ACC112 (cell line): ENCODE results near the gene B3GALT2.
A peak's percentile ranks its signal among the peaks of the same experiment; 100 is the strongest.

Experiments used
- H2AFZ ChIP-seq: fragments of 200-600 bp; sonication (generic); one replicate; pipeline ENCODE4 v1.6.0; 2017; ENCODE audit warnings: antibody characterized with exemption, low read length; ENCODE audit not compliant: unreplicated experiment
- H3K27ac ChIP-seq: fragments of 200-600 bp; sonication (generic); 2 replicates; pipeline ENCODE4 v1.5.1; 2014; ENCODE audit warnings: low read depth, mild to moderate bottlenecking, antibody characterized with exemption, low read length, moderate library complexity
- H3K27me3 ChIP-seq: fragments of 200-600 bp; sonication (generic); 2 replicates; pipeline ENCODE4 v1.6.1; 2014; ENCODE audit warnings: mild to moderate bottlenecking, antibody characterized with exemption, low read length, moderate library complexity, mixed read lengths; ENCODE audit not compliant: insufficient read depth
- H3K36me3 ChIP-seq: fragments of 200-600 bp; sonication (generic); 2 replicates; pipeline ENCODE4 v1.6.1; 2016; ENCODE audit warnings: mild to moderate bottlenecking, antibody characterized with exemption, low read length, moderate library complexity, mixed read lengths; ENCODE audit not compliant: insufficient read depth
- H3K4me1 ChIP-seq: fragments of 200-600 bp; sonication (generic); one replicate; pipeline ENCODE4 v1.6.1; 2016; ENCODE audit warnings: low read length, mixed read lengths; ENCODE audit not compliant: insufficient read depth, unreplicated experiment, control insufficient read depth
- H3K4me3 ChIP-seq: fragments of 200-600 bp; sonication (generic); 2 replicates; pipeline ENCODE4 v1.5.1; 2014; ENCODE audit warnings: mild to moderate bottlenecking, low read depth, low read length
- H3K79me2 ChIP-seq: fragments of 200-600 bp; sonication (generic); one replicate; pipeline ENCODE4 v1.6.0; 2016; ENCODE audit warnings: low read length; ENCODE audit not compliant: control insufficient read depth, unreplicated experiment, insufficient read depth

Gene B3GALT2

DNA sequence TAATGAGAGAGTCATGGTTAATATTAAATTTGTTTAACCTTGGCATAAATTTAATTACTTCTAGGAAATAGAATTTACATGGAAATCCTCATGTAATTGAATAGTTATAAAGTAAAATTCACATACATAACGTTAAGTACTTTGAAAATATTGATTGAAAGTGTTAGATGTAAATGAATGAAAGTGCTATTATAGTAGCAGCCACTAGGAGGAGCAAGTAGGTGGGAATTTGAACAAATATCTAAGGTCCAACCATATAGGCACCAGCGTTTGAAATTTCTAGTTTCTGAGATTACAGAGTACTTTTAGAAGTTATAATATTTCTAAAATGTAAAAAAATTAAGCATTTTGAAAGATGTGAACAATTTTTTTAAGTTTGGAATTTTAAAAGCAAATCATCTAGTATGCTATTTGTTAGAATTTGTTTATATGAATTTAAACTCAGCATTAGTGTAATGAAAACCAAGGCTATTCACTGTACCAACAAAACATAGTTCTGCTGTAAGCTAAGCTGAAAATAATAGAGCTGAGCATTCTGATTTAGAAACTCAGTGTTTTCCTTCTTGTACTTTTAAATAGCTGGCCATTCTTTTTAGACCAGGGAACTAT is 3.3 kb downstream of the B3GALT2 start:
- Histone ChIP-seq H3K27me3 (no peaks in the 10 kb centered on the region), H3K27ac (no peak overlapping the region), H3K4me3 (no peak overlapping the region), H3K36me3 (no peaks in the 10 kb centered on the region), H3K79me2 (peaks cover 50% of the 10 kb centered on the region), H2AFZ (no peak overlapping the region), H3K4me1 (peaks cover 21% of the 10 kb centered on the region)

DNA sequence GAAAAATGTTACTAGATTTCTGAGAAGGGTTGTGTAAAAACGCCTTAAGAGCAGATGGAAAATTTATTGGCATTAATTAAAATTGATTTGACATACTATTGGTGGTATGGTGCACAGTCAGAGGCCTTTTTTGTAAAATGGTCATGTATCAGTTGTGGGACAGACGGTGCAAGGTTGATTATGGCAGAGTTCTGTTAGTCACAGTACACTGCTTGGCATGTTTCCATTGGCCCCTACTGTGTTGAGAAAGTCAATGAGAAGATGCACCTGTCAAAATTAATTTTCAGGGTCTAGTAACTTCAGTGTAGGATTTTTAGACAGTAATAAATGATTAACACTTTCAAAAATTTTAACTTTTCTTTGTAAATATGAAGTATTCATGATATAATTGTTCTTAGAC is 4.4 kb downstream of the B3GALT2 start:
- H3K27me3 ChIP-seq, result no peaks in the 10 kb centered on the region
- H3K79me2 ChIP-seq, result peaks cover 39% of the 10 kb centered on the region
- no peak overlapping the region for H2AFZ ChIP-seq

DNA sequence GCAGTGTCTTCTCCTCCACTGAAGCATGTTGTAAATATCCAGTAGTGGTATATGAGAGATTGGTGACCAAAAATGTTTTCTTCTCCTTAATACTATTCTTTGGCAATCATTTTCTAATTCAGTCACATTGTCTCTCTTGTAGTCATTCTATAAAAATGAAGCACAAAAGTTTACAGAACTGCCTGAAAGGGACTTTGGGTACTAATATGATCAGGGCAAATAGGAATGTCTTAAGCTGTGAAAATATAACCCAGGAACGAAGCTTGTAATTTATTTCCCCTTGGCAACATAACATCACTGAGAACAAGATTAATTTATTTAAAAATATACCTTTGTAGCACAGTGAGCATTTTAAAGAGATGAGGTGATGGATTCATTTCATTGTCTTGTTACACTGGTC is 4.9 kb downstream of the B3GALT2 start:
- no peak overlapping the region for H2AFZ ChIP-seq
- 0 out of 2 replicates have a peak overlapping the region, but pooled peaks have one; percentile 15 for H3K27ac ChIP-seq
- H3K27me3 ChIP-seq, result no peaks in the 10 kb centered on the region
- H3K4me3 ChIP-seq, result no peak overlapping the region
- H3K79me2 ChIP-seq, result peaks cover 34% of the 10 kb centered on the region
- peaks cover 21% of the 10 kb centered on the region for H3K4me1 ChIP-seq
- H3K36me3 ChIP-seq, result no peaks in the 10 kb centered on the region

More for the DNA sequence above, 4.4 kb downstream of the B3GALT2 start:
- Histone ChIP-seq H3K4me1 (peaks cover 21% of the 10 kb centered on the region), H3K27ac (no peak overlapping the region), H3K36me3 (no peaks in the 10 kb centered on the region), H3K4me3 (no peak overlapping the region)

DNA sequence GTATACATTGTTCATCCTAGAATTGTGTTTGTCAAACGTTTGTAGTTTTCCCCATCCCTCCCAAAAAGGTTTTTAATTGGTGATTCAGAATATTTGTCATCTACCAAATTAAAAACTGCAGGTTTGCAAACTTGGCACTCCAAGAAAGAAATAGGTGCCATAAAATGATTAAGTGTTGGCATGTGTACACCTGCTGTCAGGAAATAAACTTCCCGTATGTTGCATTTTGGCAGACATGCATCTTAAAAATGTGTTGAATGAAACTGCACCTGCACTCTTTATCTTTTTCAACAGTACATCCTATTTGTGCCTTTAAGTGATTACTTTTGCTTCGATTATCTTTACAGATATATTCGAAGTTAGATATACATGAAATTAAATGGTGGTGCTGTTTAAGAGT is 7.3 kb downstream of the B3GALT2 start:
- Histone ChIP-seq H3K27ac (no peak overlapping the region), H3K27me3 (no peaks in the 10 kb centered on the region), H2AFZ (no peak overlapping the region), H3K4me3 (no peak overlapping the region), H3K4me1 (peaks cover 7% of the 10 kb centered on the region), H3K79me2 (peaks cover 12% of the 10 kb centered on the region), H3K36me3 (no peaks in the 10 kb centered on the region)

GRCh38 chr1:193176788-193177187 is 9.6 kb downstream of the B3GALT2 start:
- Histone ChIP-seq H3K4me3 (no peak overlapping the region), H3K36me3 (no peaks in the 10 kb centered on the region), H3K27me3 (no peaks in the 10 kb centered on the region), H3K79me2 (peaks cover 12% of the 10 kb centered on the region), H3K27ac (no peak overlapping the region), H3K4me1 (peaks cover 7% of the 10 kb centered on the region), H2AFZ (no peak overlapping the region)

DNA sequence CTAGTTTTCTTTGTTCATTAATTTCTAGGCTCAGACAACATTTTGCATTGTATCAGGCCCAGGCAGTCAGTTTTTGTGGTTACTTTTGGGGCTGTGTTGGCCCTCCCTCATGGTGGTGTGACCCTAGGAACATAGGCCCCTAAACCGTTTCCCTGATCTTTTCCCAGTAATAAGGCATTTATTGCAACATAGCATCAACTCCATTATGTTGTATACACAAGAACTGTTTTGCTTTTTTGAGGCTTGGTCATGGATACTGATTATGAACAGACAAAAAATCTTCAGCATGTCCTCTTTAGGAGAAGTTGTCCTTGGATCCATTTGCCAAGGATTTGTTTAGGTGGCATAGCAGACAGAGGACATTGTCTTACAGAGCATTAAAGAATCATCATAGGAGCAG is 10.3 kb downstream of the B3GALT2 start:
- Histone ChIP-seq H3K27ac (no peak overlapping the region), H3K36me3 (no peaks in the 10 kb centered on the region), H3K27me3 (no peaks in the 10 kb centered on the region), H3K4me1 (peaks cover 3% of the 10 kb centered on the region), H3K4me3 (no peak overlapping the region), H3K79me2 (peaks cover 8% of the 10 kb centered on the region), H2AFZ (no peak overlapping the region)

DNA sequence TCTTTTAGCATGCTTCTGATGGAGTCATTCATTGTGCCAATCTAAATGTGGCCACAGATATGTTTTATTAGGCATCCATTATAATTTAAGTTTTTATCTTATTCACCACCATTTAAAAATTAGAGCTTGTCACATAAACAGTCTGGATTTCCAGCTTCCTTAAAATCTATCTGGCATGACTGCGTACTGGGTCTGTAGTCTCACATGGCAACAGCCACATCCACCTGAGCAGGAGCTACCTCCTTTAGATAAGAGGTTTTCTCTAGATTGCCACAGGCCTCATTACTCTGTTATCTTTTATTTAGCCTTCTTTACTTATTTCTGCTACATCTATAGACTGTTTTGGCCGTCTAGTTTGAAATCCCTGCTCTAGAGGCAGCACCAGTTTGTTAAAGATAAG is 29.1 kb downstream of the B3GALT2 start:
- Histone ChIP-seq H3K79me2 (peaks cover 6% of the 10 kb centered on the region), H3K27ac (no peak overlapping the region), H3K4me1 (no peaks in the 10 kb centered on the region), H3K4me3 (no peak overlapping the region), H3K27me3 (no peaks in the 10 kb centered on the region), H2AFZ (no peak overlapping the region), H3K36me3 (peaks cover 9% of the 10 kb centered on the region; the same call in 1 of the 2 replicates)

- H3K4me3 ChIP-seq, result no peak overlapping the region
- no peaks in the 10 kb centered on the region for H3K27me3 ChIP-seq
- H3K79me2 ChIP-seq, result peaks cover 6% of the 10 kb centered on the region
- H3K27ac ChIP-seq, result no peak overlapping the region
- H3K36me3 ChIP-seq, result peaks cover 12% of the 10 kb centered on the region; the same call in 1 of the 2 replicates
- no peaks in the 10 kb centered on the region for H3K4me1 ChIP-seq
- H2AFZ ChIP-seq, result no peak overlapping the region
Observed at GRCh38 chr1:193156822-193157142, 29.6 kb downstream of the B3GALT2 start.

DNA sequence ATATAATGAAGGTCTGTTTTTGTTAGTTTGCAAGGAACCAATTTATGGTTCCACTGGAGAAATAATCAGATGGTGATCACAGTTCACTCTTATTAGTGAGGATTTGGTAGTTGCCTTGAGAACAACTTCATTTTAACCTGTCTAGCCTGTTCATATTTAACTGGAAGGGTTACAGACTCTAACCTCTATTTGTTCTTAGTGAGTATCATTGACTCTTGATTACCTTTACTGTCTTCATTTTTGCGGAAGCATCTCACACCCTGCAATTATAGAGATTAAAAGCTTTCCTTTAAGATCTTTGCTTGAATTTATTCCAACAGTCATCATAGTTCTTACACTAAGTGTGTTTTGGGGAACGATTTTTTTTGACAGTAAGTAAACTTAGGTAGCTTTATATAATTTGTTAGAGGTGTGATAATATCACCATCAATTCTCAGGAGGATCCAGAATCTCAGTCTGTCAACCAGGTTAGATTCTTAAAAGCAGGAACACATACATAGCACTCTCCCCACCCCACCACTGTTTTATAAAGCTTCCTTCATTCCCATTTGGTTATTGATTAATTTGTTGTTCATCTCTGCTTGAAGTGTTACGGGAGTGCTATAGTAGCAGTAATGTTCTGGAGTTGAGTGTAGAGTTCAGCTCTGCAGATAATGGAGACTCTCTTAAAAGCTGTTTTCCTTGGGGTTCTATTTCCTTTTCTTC is 30.1 kb downstream of the B3GALT2 start:
- Histone ChIP-seq H3K36me3 (peaks cover 12% of the 10 kb centered on the region; the same call in 1 of the 2 replicates), H3K4me1 (no peaks in the 10 kb centered on the region), H3K79me2 (peaks cover 6% of the 10 kb centered on the region), H3K27ac (no peak overlapping the region), H3K27me3 (no peaks in the 10 kb centered on the region), H3K4me3 (no peak overlapping the region), H2AFZ (no peak overlapping the region)

- no peak overlapping the region for H2AFZ ChIP-seq
- no peaks in the 10 kb centered on the region for H3K4me1 ChIP-seq
- peaks cover 38% of the 10 kb centered on the region for H3K36me3 ChIP-seq
- no peak overlapping the region for H3K4me3 ChIP-seq
- no peaks in the 10 kb centered on the region for H3K27me3 ChIP-seq
- peaks cover 17% of the 10 kb centered on the region for H3K79me2 ChIP-seq
- no peak overlapping the region for H3K27ac ChIP-seq
Observed at GRCh38 chr1:193144999-193145398, 41.4 kb downstream of the B3GALT2 start.

DNA sequence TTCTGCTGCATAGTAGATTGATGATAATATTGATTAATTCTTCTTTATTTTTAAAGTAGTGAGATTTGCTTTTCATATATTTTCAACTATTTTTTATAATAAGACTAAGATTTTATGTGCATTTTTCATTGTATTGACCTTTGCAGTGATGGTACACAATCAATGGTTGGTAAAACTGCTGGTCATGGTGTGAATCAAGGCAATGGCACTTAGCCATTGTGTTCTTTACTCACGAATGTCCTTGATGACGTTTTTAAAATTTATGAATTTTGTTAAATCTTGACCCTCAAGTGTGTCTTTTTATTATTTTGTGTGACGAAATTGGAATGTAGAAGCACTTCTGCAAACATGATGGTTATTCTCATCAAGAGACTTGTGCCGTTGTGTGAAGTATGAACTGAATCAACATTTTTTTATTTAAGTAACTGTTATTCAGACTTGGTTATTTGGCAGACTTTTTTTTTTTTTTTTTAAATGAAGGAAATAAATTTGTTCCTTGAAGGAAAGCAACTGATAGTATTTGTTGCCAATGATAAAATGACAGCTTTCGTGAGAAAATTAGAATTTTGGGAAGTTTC is 42.0 kb downstream of the B3GALT2 start:
- Histone ChIP-seq H3K79me2 (peaks cover 20% of the 10 kb centered on the region), H3K4me3 (no peak overlapping the region), H3K27me3 (no peaks in the 10 kb centered on the region), H3K36me3 (peaks cover 43% of the 10 kb centered on the region), H3K4me1 (no peaks in the 10 kb centered on the region), H2AFZ (no peak overlapping the region), H3K27ac (no peak overlapping the region)
